ENCODE results near the gene CCDC200. TPM values are rescaled to one million over a fixed set of nuclear protein-coding genes. Genes with fewer than 3 reads are reported as not detected.
"Not testable (repeated sequence)": the region's sequence is repeated elsewhere in the genome, so short reads cannot be mapped to it uniquely, and the experiment has no call there.

CCDC200 gene
- polyA plus RNA-seq, 1 of the 3 experiments (the other 2 are of a cell fraction), result not detected

- H3K27me3 ChIP-seq (ENCODE audit: insufficient read depth); H2AFZ ChIP-seq (ENCODE audit: low read depth); H3K79me2 ChIP-seq (ENCODE audit: insufficient read depth); H3K4me1 ChIP-seq (ENCODE audit: control insufficient read depth in 1 of 2, insufficient read depth in 2 of 2, low read depth in 1 of 2, low read length in 1 of 2); H3K36me3 ChIP-seq (replicated peaks in 1 of 2; ENCODE audit: control insufficient read depth in 1 of 2, insufficient read depth in 2 of 2, low read length in 1 of 2); H4K20me1 ChIP-seq (ENCODE audit: insufficient read depth); H3K27ac ChIP-seq (ENCODE audit: low read depth in 2 of 2, low read length in 1 of 2); POLR2A ChIA-PET; H3K9ac ChIP-seq; H3K4me3 ChIP-seq (ENCODE audit: low read depth in 2 of 2, low read length in 1 of 2); H3K4me2 ChIP-seq; H3F3A ChIP-seq (replicated peaks; ENCODE audit: insufficient read depth); DNase-seq; CTCF ChIA-PET; H3K9me3 ChIP-seq; H3K9me2 ChIP-seq: not testable (repeated sequence)
- no CpG with 5 or more reads among the region's 34 CpGs for WGBS (ENCODE audit: low lambda C conversion rate)
Measured at GRCh38 chr17:43240596-43241352, 12.4 kb upstream of the CCDC200 start.

GRCh38 chr17:43239597-43239996, 11.2 kb upstream of the CCDC200 start:
- H3K79me2 ChIP-seq (ENCODE audit: insufficient read depth); H3K9me3 ChIP-seq; H3K4me2 ChIP-seq; H3K9me2 ChIP-seq; H3K36me3 ChIP-seq (replicated peaks in 1 of 2; ENCODE audit: control insufficient read depth in 1 of 2, insufficient read depth in 2 of 2, low read length in 1 of 2); DNase-seq; H3K27me3 ChIP-seq (ENCODE audit: insufficient read depth); H3K4me1 ChIP-seq (ENCODE audit: control insufficient read depth in 1 of 2, insufficient read depth in 2 of 2, low read depth in 1 of 2, low read length in 1 of 2); CTCF ChIA-PET; POLR2A ChIA-PET; H3F3A ChIP-seq (replicated peaks; ENCODE audit: insufficient read depth); H3K4me3 ChIP-seq (ENCODE audit: low read depth in 2 of 2, low read length in 1 of 2); H3K27ac ChIP-seq (ENCODE audit: low read depth in 2 of 2, low read length in 1 of 2); H3K9ac ChIP-seq; H4K20me1 ChIP-seq (ENCODE audit: insufficient read depth); H2AFZ ChIP-seq (ENCODE audit: low read depth): not testable (repeated sequence)
- no CpG with 5 or more reads among the region's 26 CpGs for WGBS (ENCODE audit: low lambda C conversion rate)

GRCh38 chr17:43233877-43234276, 5.5 kb upstream of the CCDC200 start, which contains the start of gene RNU2-1:
TSS of gene RNU2-1 (minus strand) at chr17:43233977.
- POLR2A ChIA-PET; H3K79me2 ChIP-seq (ENCODE audit: insufficient read depth); H2AFZ ChIP-seq (ENCODE audit: low read depth); H3K27me3 ChIP-seq (ENCODE audit: insufficient read depth); CTCF ChIA-PET; H3K27ac ChIP-seq (ENCODE audit: low read depth in 2 of 2, low read length in 1 of 2); H3K9ac ChIP-seq; H3K36me3 ChIP-seq (replicated peaks in 1 of 2; ENCODE audit: control insufficient read depth in 1 of 2, insufficient read depth in 2 of 2, low read length in 1 of 2); H4K20me1 ChIP-seq (ENCODE audit: insufficient read depth); H3K4me2 ChIP-seq; DNase-seq; H3K4me1 ChIP-seq (ENCODE audit: control insufficient read depth in 1 of 2, insufficient read depth in 2 of 2, low read depth in 1 of 2, low read length in 1 of 2); H3K4me3 ChIP-seq (ENCODE audit: low read depth in 2 of 2, low read length in 1 of 2); H3K9me3 ChIP-seq; H3F3A ChIP-seq (replicated peaks; ENCODE audit: insufficient read depth); H3K9me2 ChIP-seq: not testable (repeated sequence)
- WGBS (ENCODE audit: low lambda C conversion rate), result no CpG with 5 or more reads among the region's 31 CpGs

- H3K27ac ChIP-seq (ENCODE audit: low read depth in 2 of 2, low read length in 1 of 2); CTCF ChIA-PET; H2AFZ ChIP-seq (ENCODE audit: low read depth); H3F3A ChIP-seq (replicated peaks; ENCODE audit: insufficient read depth); H4K20me1 ChIP-seq (ENCODE audit: insufficient read depth); H3K4me2 ChIP-seq; H3K4me3 ChIP-seq (ENCODE audit: low read depth in 2 of 2, low read length in 1 of 2); H3K79me2 ChIP-seq (ENCODE audit: insufficient read depth); H3K36me3 ChIP-seq (replicated peaks in 1 of 2; ENCODE audit: control insufficient read depth in 1 of 2, insufficient read depth in 2 of 2, low read length in 1 of 2); H3K4me1 ChIP-seq (ENCODE audit: control insufficient read depth in 1 of 2, insufficient read depth in 2 of 2, low read depth in 1 of 2, low read length in 1 of 2); H3K9me3 ChIP-seq; H3K9me2 ChIP-seq; DNase-seq; H3K9ac ChIP-seq; POLR2A ChIA-PET; H3K27me3 ChIP-seq (ENCODE audit: insufficient read depth): not testable (repeated sequence)
- 3% methylated on average over 4 of the region's 15 CpGs for WGBS (ENCODE audit: low lambda C conversion rate)
Measured at GRCh38 chr17:43233263-43233662, 4.8 kb upstream of the CCDC200 start.

- H3K36me3 ChIP-seq (replicated peaks in 1 of 2; ENCODE audit: control insufficient read depth in 1 of 2, insufficient read depth in 2 of 2, low read length in 1 of 2); H3K9me2 ChIP-seq; H4K20me1 ChIP-seq (ENCODE audit: insufficient read depth); CTCF ChIA-PET; H3K9me3 ChIP-seq; H3K4me1 ChIP-seq (ENCODE audit: control insufficient read depth in 1 of 2, insufficient read depth in 2 of 2, low read depth in 1 of 2, low read length in 1 of 2); POLR2A ChIA-PET; H3F3A ChIP-seq (replicated peaks; ENCODE audit: insufficient read depth); H3K79me2 ChIP-seq (ENCODE audit: insufficient read depth); DNase-seq; H2AFZ ChIP-seq (ENCODE audit: low read depth); H3K27me3 ChIP-seq (ENCODE audit: insufficient read depth): not testable (repeated sequence)
- H3K9ac ChIP-seq, result peak overlapping the region; percentile 20; the same call in 1 of the 2 replicates
- H3K4me2 ChIP-seq, result peak overlapping the region; percentile 45; the same call in 1 of the 2 replicates
- H3K4me3 ChIP-seq (ENCODE audit: low read depth in 2 of 2, low read length in 1 of 2), result peak overlapping the region in 1 of 2 experiments; percentile 28; a peak in 2 of 4 replicates
- H3K27ac ChIP-seq (ENCODE audit: low read depth in 2 of 2, low read length in 1 of 2), result peak overlapping the region in 1 of 2 experiments; percentile 70; a peak in 2 of 4 replicates
- WGBS (ENCODE audit: low lambda C conversion rate), result 90% methylated on average over 20 of the region's 24 CpGs
Measured at GRCh38 chr17:43232021-43232699, 3.7 kb upstream of the CCDC200 start.

GRCh38 chr17:43231205-43232020, 3.0 kb upstream of the CCDC200 start:
- Histone ChIP-seq H3K4me3 (ENCODE audit: low read depth in 2 of 2, low read length in 1 of 2) (peak overlapping the region in 1 of 2 experiments; percentile 28; a peak in 2 of 4 replicates), H3K4me2 (peak overlapping the region; percentile 45; the same call in 1 of the 2 replicates), H3K9ac (peak overlapping the region; percentile 20; the same call in 1 of the 2 replicates), H3K27ac (ENCODE audit: low read depth in 2 of 2, low read length in 1 of 2) (peak overlapping the region in 1 of 2 experiments; percentile 70; a peak in 2 of 4 replicates)
- H4K20me1 ChIP-seq (ENCODE audit: insufficient read depth); H3K9me3 ChIP-seq; CTCF ChIA-PET; H3K36me3 ChIP-seq (replicated peaks in 1 of 2; ENCODE audit: control insufficient read depth in 1 of 2, insufficient read depth in 2 of 2, low read length in 1 of 2); DNase-seq; H3F3A ChIP-seq (replicated peaks; ENCODE audit: insufficient read depth); H2AFZ ChIP-seq (ENCODE audit: low read depth); H3K79me2 ChIP-seq (ENCODE audit: insufficient read depth); POLR2A ChIA-PET; H3K4me1 ChIP-seq (ENCODE audit: control insufficient read depth in 1 of 2, insufficient read depth in 2 of 2, low read depth in 1 of 2, low read length in 1 of 2); H3K27me3 ChIP-seq (ENCODE audit: insufficient read depth); H3K9me2 ChIP-seq: not testable (repeated sequence)
- 83% methylated on average over 18 of the region's 40 CpGs for WGBS (ENCODE audit: low lambda C conversion rate)

Measured in SK-N-SH (cell line).